Ovary (tissue), 10 donors: ENCODE measurements around the gene PCF11. TPM values are rescaled to one million over a fixed set of nuclear protein-coding genes. Genes with fewer than 3 reads are reported as not detected.

Experiments
- DNase-seq, 5 donors: peaks; one replicate each; pipeline ENCODE4 v3.0.0-alpha.2; 2019 to 2020
- H3K27ac ChIP-seq, 2 donors: fragments of 200-600 bp; one replicate each; pipeline versions ENCODE4 v1.5.1 to v1.8.0; 2019 to 2022
- H3K27me3 ChIP-seq: fragments of 200-600 bp; one replicate; pipeline ENCODE4 v1.8.0; 2022
- H3K36me3 ChIP-seq: fragments of 200-600 bp; sonication (generic); one replicate; pipeline ENCODE4 v1.5.1; 2019
- H3K4me1 ChIP-seq: one replicate; pipeline ENCODE4 v1.8.1; 2013; ENCODE audit warnings: mild to moderate bottlenecking, moderate library complexity; ENCODE audit not compliant: insufficient read depth
- H3K4me3 ChIP-seq: fragments of 200-600 bp; sonication (generic); one replicate; pipeline ENCODE4 v1.5.1; 2017
- H3K9me3 ChIP-seq, 2 donors: fragments of 200-600 bp in 1 of 2; sonication (generic) in 1 of 2; one replicate each; pipeline versions ENCODE4 v1.5.1 to v1.8.1; 2013 to 2019; ENCODE audit warnings: mild to moderate bottlenecking in 1 of 2, moderate library complexity in 1 of 2
- CTCF ChIP-seq, 3 donors: fragments of 450-650 bp in 2 of 3; fragments of 200-600 bp in 1 of 3; IDR thresholded peaks; one replicate each; pipeline versions ENCODE4 v1.5.1 to v1.8.0; 2016 to 2022; ENCODE audit warnings: antibody characterized with exemption in 3 of 3, mild to moderate bottlenecking in 1 of 3
- EP300 ChIP-seq: sonication (generic); formaldehyde crosslinking; IDR thresholded peaks from one replicate; pipeline ENCODE4 v1.6.1; 2017; ENCODE audit warnings: antibody characterized with exemption
- POLR2A ChIP-seq: fragments of 450-650 bp; IDR thresholded peaks from one replicate; pipeline ENCODE4 v1.6.1; 2017; ENCODE audit warnings: antibody characterized with exemption, mild to moderate bottlenecking, moderate library complexity
- WGBS, 3 donors: extraction: QIAGEN DNeasy Blood & Tissue Kit in 1 of 3; methylation state at CpG; one replicate each; pipeline versions ENCODE4 v1.1.5 to v1.1.7; 2013 to 2017; 5-methylcytosine and 5-hydroxymethylcytosine counted together
- intact Hi-C, 4 donors: fragments of 100-400 bp; cut with DNase I; formaldehyde crosslinking; loops; one replicate each; pipeline versions ENCODE4 v1.11.0 to v1.15.1; 2022 to 2023
- long read RNA-seq, 3 donors: library from polyadenylated mRNA in 2 of 3; unstranded in 2 of 3; transcript quantifications; one replicate each; pipeline ENCODE4 v2.0.0 and lab custom pipeline, GENCODE V29; 2021 to 2026
- polyA plus RNA-seq, 2 donors: library from polyadenylated mRNA; stranded (reverse); fragments of 200-250 nt in 1 of 2; fragments of 350-450 nt in 1 of 2; fragmentation: Illumina TruSeq in 1 of 2; extraction: RNeasy Lipid Tissue Mini Kit (QIAGEN cat#74804) in 1 of 2; gene quantifications; one replicate each; pipeline ENCODE4 v1.2.3, GENCODE V29; 2013 to 2014
- total RNA-seq, 7 donors: library from RNA; depleted of rRNA in 2 of 7; stranded (reverse); fragments of >200 nt in 2 of 7; fragmentation: NEBNext Ultra II Directional in 3 of 7; extraction: Animal tissue kit (Norgen Biotek cat#: 25700) in 3 of 7; gene quantifications; one replicate each; pipeline versions ENCODE4 v1.1.0 to v1.2.4, GENCODE V29; 2016 to 2023
- donor health status: DM: no; HTN: no; CAD: no; lungs with moderate emphysema.
- donor health status: DM: no; HTN: no; CAD: no.
- donor health status: Bipolar disorder and iron deficiency.
- donor health status: DM: yes; HTN: yes; CAD: no.
- donor health status: DM: no; HTN: no; CAD: no.
- donor health status: DM: yes; HTN: yes; CAD: no.

Gene PCF11
- total RNA-seq (100 to 1,000 TPM in 1 of 7 donors, 10 to 100 TPM in 6; 54.0 to 107 (median 67.0) TPM), polyA plus RNA-seq (10 to 100 TPM; 38.0 to 38.1 TPM)
- long read RNA-seq, donor 1, partial matches to known transcripts, result 51 of 54 reads
- long read RNA-seq, donor 1, other reads (novel, unspliced or antisense), result 3 of 54 reads
- long read RNA-seq, donor 2, full-length matches to known transcripts, result 12 of 12 reads
- long read RNA-seq, donor 2, partial matches to known transcripts, result 0 of 12 reads
- long read RNA-seq, donor 2, other reads (novel, unspliced or antisense), result 0 of 12 reads
- long read RNA-seq, donor 3, full-length matches to known transcripts, result 11 of 21 reads
- long read RNA-seq, donor 3, partial matches to known transcripts, result 6 of 21 reads
- long read RNA-seq, donor 3, other reads (novel, unspliced or antisense), result 4 of 21 reads

GRCh38 chr11:83156996-83157593 is at the start of gene PCF11:
Gene PCF11, plus strand, starts transcription at chr11:83157131. Its CDS starts 309 bp downstream, at chr11:83157440.
- DNase-seq, result no peak
- 0 to 1% (median 0%) methylated on average over 54 to 55 of the region's 55 CpGs for WGBS, 3 donors
- Histone ChIP-seq H3K4me1 (peaks cover 3% of the 10 kb centered on the region), H3K27ac (peak within 1 kb of the TSS; percentile 99), H3K4me3 (peak within 1 kb of the TSS; percentile 95), H3K36me3 (no peaks in the 10 kb centered on the region), H3K27me3 (no peaks in the 10 kb centered on the region), H3K9me3 (no peaks in the 10 kb centered on the region)
- TF ChIP-seq CTCF (IDR thresholded peaks at IDR 0.05), result no peak
- TF ChIP-seq EP300, result peak; percentile 46
- peak; percentile 99 for TF ChIP-seq POLR2A
- intact Hi-C loops, result loop anchor here in 3 of 4 donors (2.0 to 10.0 kb wide), 4 partner anchors 35 to 85 kb away; partner anchors contain the start of genes ANKRD42 (in 1 of the 3) and RAB30 (in 1 of the 3)

- Histone ChIP-seq H3K4me3 (no peak overlapping the region), H3K36me3 (no peaks in the 10 kb centered on the region), H3K27ac (no peak overlapping the region), H3K27me3 (no peaks in the 10 kb centered on the region), H3K9me3 (no peaks in the 10 kb centered on the region), H3K4me1 (peaks cover 2% of the 10 kb centered on the region)
- WGBS, 3 donors, result 41 to 46% (median 45%) methylated on average over 2 of the region's 2 CpGs
- intact Hi-C loops, result no loop called here
- DNase-seq, result no peak
- TF ChIP-seq EP300 (no peak), CTCF (IDR thresholded peaks at IDR 0.05) (no peak), POLR2A (no peak)
These were observed 44.0 kb upstream of the PCF11 start for GRCh38 chr11:83112886-83113285.

GRCh38 chr11:83115026-83115425 is 41.9 kb upstream of the PCF11 start:
- H3K4me3 ChIP-seq, result no peak overlapping the region
- 92 to 96% (median 95%) methylated on average over 3 of the region's 3 CpGs for WGBS, 3 donors

GRCh38 chr11:83115551-83115950 is 41.4 kb upstream of the PCF11 start:
- Histone ChIP-seq H3K27ac (no peak overlapping the region), H3K4me1 (peaks cover 2% of the 10 kb centered on the region), H3K9me3 (no peaks in the 10 kb centered on the region), H3K36me3 (no peaks in the 10 kb centered on the region), H3K4me3 (no peak overlapping the region), H3K27me3 (no peaks in the 10 kb centered on the region)
- WGBS, 3 donors, result 26 to 53% (median 37%) methylated on average over 5 of the region's 5 CpGs
- intact Hi-C loops, result no loop called here
- TF ChIP-seq CTCF (IDR thresholded peaks at IDR 0.05) (no peak), POLR2A (no peak), EP300 (no peak)
- DNase-seq, result peak in 1 of 5 donors; percentile 35

More at GRCh38 chr11:83115026-83115425, 41.9 kb upstream of the PCF11 start:
- intact Hi-C loops, result no loop called here
- Histone ChIP-seq H3K36me3 (no peaks in the 10 kb centered on the region), H3K27ac (no peak overlapping the region), H3K9me3 (no peaks in the 10 kb centered on the region), H3K4me1 (peaks cover 2% of the 10 kb centered on the region), H3K27me3 (no peaks in the 10 kb centered on the region)
- TF ChIP-seq POLR2A (no peak), EP300 (no peak), CTCF (IDR thresholded peaks at IDR 0.05) (no peak)
- DNase-seq, result no peak
